ENCODE measurements around the gene S100A14. TPM values are rescaled to one million over a fixed set of nuclear protein-coding genes. Genes with fewer than 3 reads are reported as not detected.

Gene S100A14
- total RNA-seq, 1 experiment from 2014 or later: 2.1 TPM

- H3K4me3 Mint-ChIP-seq: no peak overlapping the region
- H3K4me1 Mint-ChIP-seq: peaks cover 27% of the 10 kb centered on the region
- no peaks in the 10 kb centered on the region for H3K9me3 Mint-ChIP-seq
- no peak overlapping the region for H3K27ac Mint-ChIP-seq
- ATAC-seq (no peak), DNase-seq (ENCODE audit: low spot score) (no peak)
- CTCF ChIA-PET: interaction anchor here (0.9 to 14.4 kb wide), 5 partner anchors 9 to 86 kb away, joined by 3 to 230 read pairs (median 4); partner anchors contain the start of genes S100A1 and S100A13
- TF ChIP-seq, protein P1, sequence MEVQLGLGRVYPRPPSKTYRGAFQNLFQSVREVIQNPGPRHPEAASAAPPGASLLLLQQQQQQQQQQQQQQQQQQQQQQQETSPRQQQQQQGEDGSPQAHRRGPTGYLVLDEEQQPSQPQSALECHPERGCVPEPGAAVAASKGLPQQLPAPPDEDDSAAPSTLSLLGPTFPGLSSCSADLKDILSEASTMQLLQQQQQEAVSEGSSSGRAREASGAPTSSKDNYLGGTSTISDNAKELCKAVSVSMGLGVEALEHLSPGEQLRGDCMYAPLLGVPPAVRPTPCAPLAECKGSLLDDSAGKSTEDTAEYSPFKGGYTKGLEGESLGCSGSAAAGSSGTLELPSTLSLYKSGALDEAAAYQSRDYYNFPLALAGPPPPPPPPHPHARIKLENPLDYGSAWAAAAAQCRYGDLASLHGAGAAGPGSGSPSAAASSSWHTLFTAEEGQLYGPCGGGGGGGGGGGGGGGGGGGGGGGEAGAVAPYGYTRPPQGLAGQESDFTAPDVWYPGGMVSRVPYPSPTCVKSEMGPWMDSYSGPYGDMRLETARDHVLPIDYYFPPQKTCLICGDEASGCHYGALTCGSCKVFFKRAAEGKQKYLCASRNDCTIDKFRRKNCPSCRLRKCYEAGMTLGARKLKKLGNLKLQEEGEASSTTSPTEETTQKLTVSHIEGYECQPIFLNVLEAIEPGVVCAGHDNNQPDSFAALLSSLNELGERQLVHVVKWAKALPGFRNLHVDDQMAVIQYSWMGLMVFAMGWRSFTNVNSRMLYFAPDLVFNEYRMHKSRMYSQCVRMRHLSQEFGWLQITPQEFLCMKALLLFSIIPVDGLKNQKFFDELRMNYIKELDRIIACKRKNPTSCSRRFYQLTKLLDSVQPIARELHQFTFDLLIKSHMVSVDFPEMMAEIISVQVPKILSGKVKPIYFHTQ (CRISPR knock-in tag; IDR thresholded peaks at IDR 0.05): no peak
- TF ChIP-seq CDX4 (CRISPR knock-in tag; IDR thresholded peaks at IDR 0.05; ENCODE audit: borderline replicate concordance): no peak
- TF ChIP-seq SP1 (CRISPR knock-in tag; conservative IDR thresholded peaks at IDR 0.05): no peak
- TF ChIP-seq, protein P2, sequence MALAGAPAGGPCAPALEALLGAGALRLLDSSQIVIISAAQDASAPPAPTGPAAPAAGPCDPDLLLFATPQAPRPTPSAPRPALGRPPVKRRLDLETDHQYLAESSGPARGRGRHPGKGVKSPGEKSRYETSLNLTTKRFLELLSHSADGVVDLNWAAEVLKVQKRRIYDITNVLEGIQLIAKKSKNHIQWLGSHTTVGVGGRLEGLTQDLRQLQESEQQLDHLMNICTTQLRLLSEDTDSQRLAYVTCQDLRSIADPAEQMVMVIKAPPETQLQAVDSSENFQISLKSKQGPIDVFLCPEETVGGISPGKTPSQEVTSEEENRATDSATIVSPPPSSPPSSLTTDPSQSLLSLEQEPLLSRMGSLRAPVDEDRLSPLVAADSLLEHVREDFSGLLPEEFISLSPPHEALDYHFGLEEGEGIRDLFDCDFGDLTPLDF (CRISPR knock-in tag; IDR thresholded peaks at IDR 0.05): no peak
- no peak for TF ChIP-seq FOXP1 (CRISPR knock-in tag; IDR thresholded peaks at IDR 0.05; ENCODE audit: borderline replicate concordance)
- no peak for TF ChIP-seq FOXK1 (CRISPR knock-in tag; IDR thresholded peaks at IDR 0.05)
- TF ChIP-seq ZNF671 (CRISPR knock-in tag; IDR thresholded peaks at IDR 0.05): no peak
- no peak for TF ChIP-seq ZNF219 (CRISPR knock-in tag; IDR thresholded peaks at IDR 0.05; ENCODE audit: borderline replicate concordance)
- POLR2A ChIA-PET: interaction anchor here (1.6 kb wide), 1 partner anchor 15 kb away, joined by 4 read pairs; the partner anchor contains the start of gene CHTOP
- H3K27me3 Mint-ChIP-seq (ENCODE audit: low read depth): no peaks in the 10 kb centered on the region
- H3K36me3 Mint-ChIP-seq: peaks cover 20% of the 10 kb centered on the region
These were observed 3.0 kb upstream of the S100A14 start for GRCh38 chr1:153619171-153619570.

GRCh38 chr1:153617663-153618062 is 1.5 kb upstream of the S100A14 start:
- Mint-ChIP-seq H3K27ac (no peak overlapping the region), H3K27me3 (ENCODE audit: low read depth) (no peaks in the 10 kb centered on the region), H3K4me1 (peaks cover 22% of the 10 kb centered on the region), H3K4me3 (no peak overlapping the region), H3K9me3 (no peaks in the 10 kb centered on the region), H3K36me3 (peaks cover 15% of the 10 kb centered on the region)
- ChIA-PET CTCF (interaction anchor here (0.5 to 14.4 kb wide), 13 partner anchors 10 to 164 kb away, joined by 3 to 230 read pairs (median 6); partner anchors contain the start of genes CHTOP, S100A1 and S100A13), POLR2A (no interaction called here)
- ATAC-seq (peak; percentile 68), DNase-seq (ENCODE audit: low spot score) (peak; percentile 62)
- TF ChIP-seq PRRX2 (CRISPR knock-in tag; IDR thresholded peaks at IDR 0.05) (0 out of 2 replicates have a peak, but pooled peaks have one; percentile 47), ZNF138 (CRISPR knock-in tag; conservative IDR thresholded peaks at IDR 0.05) (no peak)
- TF ChIP-seq, protein P3, sequence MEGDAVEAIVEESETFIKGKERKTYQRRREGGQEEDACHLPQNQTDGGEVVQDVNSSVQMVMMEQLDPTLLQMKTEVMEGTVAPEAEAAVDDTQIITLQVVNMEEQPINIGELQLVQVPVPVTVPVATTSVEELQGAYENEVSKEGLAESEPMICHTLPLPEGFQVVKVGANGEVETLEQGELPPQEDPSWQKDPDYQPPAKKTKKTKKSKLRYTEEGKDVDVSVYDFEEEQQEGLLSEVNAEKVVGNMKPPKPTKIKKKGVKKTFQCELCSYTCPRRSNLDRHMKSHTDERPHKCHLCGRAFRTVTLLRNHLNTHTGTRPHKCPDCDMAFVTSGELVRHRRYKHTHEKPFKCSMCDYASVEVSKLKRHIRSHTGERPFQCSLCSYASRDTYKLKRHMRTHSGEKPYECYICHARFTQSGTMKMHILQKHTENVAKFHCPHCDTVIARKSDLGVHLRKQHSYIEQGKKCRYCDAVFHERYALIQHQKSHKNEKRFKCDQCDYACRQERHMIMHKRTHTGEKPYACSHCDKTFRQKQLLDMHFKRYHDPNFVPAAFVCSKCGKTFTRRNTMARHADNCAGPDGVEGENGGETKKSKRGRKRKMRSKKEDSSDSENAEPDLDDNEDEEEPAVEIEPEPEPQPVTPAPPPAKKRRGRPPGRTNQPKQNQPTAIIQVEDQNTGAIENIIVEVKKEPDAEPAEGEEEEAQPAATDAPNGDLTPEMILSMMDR (IDR thresholded peaks at IDR 0.05): peak; percentile 31

DNA sequence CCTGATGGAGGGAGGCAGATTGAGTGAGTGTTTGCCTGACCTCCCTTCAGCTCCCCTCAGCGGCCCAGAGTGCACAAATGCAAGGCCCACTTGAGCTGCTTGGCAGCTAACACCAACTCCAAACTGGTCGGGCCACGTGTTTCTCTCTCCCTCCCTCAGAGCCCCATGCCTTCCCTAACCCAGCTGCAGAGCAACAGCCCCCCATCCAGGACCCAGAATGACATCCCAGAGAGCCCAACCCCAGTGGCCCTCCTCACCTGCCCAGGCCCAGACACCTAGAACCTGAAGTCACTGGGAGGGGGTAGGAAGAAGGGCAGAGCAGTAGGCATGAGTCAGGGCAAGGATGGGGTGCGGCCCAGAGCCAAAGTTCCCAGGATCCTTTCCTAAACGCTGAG is 789 bp upstream of the S100A14 start:
- ChIA-PET CTCF (interaction anchor here (0.9 to 14.4 kb wide), 13 partner anchors 9 to 261 kb away, joined by 3 to 230 read pairs (median 6); partner anchors contain the start of genes CHTOP, S100A1 and S100A13), POLR2A (interaction anchor here (0.6 to 1.7 kb wide), 3 partner anchors 10 to 119 kb away, joined by 3 to 15 read pairs (median 5); partner anchors contain the start of gene S100A13)
- Mint-ChIP-seq H3K36me3 (peaks cover 11% of the 10 kb centered on the region), H3K4me1 (peaks cover 28% of the 10 kb centered on the region), H3K9me3 (no peaks in the 10 kb centered on the region), H3K4me3 (no peak overlapping the region), H3K27me3 (ENCODE audit: low read depth) (no peaks in the 10 kb centered on the region), H3K27ac (no peak overlapping the region; the same call in 1 of the 2 replicates)
- no peak for ATAC-seq
- no peak for DNase-seq (ENCODE audit: low spot score)
- TF ChIP-seq, protein P4, sequence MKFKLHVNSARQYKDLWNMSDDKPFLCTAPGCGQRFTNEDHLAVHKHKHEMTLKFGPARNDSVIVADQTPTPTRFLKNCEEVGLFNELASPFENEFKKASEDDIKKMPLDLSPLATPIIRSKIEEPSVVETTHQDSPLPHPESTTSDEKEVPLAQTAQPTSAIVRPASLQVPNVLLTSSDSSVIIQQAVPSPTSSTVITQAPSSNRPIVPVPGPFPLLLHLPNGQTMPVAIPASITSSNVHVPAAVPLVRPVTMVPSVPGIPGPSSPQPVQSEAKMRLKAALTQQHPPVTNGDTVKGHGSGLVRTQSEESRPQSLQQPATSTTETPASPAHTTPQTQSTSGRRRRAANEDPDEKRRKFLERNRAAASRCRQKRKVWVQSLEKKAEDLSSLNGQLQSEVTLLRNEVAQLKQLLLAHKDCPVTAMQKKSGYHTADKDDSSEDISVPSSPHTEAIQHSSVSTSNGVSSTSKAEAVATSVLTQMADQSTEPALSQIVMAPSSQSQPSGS (CRISPR knock-in tag; IDR thresholded peaks at IDR 0.05; ENCODE audit: borderline replicate concordance, low read depth): no peak
- TF ChIP-seq ZNF219 (CRISPR knock-in tag; IDR thresholded peaks at IDR 0.05; ENCODE audit: borderline replicate concordance) (no peak), NR1H2 (CRISPR knock-in tag; IDR thresholded peaks at IDR 0.05) (no peak), ZNF396 (CRISPR knock-in tag; IDR thresholded peaks at IDR 0.05; ENCODE audit: borderline replicate concordance) (no peak), ZNF671 (CRISPR knock-in tag; IDR thresholded peaks at IDR 0.05) (no peak), RELA (CRISPR knock-in tag; IDR thresholded peaks at IDR 0.05; ENCODE audit: borderline replicate concordance) (no peak), MXD4 (CRISPR knock-in tag; IDR thresholded peaks at IDR 0.05; ENCODE audit: borderline replicate concordance) (no peak), NR2C2 (CRISPR knock-in tag; IDR thresholded peaks at IDR 0.05) (no peak), CDX4 (CRISPR knock-in tag; IDR thresholded peaks at IDR 0.05; ENCODE audit: borderline replicate concordance) (no peak), SP1 (CRISPR knock-in tag; conservative IDR thresholded peaks at IDR 0.05) (no peak)
- TF ChIP-seq, protein P5, sequence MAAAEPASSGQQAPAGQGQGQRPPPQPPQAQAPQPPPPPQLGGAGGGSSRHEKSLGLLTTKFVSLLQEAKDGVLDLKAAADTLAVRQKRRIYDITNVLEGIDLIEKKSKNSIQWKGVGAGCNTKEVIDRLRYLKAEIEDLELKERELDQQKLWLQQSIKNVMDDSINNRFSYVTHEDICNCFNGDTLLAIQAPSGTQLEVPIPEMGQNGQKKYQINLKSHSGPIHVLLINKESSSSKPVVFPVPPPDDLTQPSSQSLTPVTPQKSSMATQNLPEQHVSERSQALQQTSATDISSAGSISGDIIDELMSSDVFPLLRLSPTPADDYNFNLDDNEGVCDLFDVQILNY (CRISPR knock-in tag; IDR thresholded peaks at IDR 0.05): no peak
- TF ChIP-seq, protein P3 (IDR thresholded peaks at IDR 0.05): no peak

Measured in WTC11 (cell line).